Uterus (tissue), 4 donors: Measurements from ENCODE around the gene SACM1L. TPM values are rescaled to one million over a fixed set of nuclear protein-coding genes. Genes with fewer than 3 reads are reported as not detected.

Experiments used
- DNase-seq, 2 donors: peaks; one replicate each; pipeline ENCODE4 v3.0.0-alpha.2; 2019 to 2020
- H3K27ac ChIP-seq, 2 donors: fragments of 200-600 bp; sonication (generic); 1 replicate in 1 of 2; 2 replicates in 1 of 2; pipeline ENCODE4 v1.5.1; 2016 to 2018
- H3K27me3 ChIP-seq, 2 donors: fragments of 200-600 bp; sonication (generic); one replicate each; pipeline ENCODE4 v1.5.1; 2018 to 2019; ENCODE audit warnings: control low read depth in 1 of 2
- H3K36me3 ChIP-seq, 2 donors: fragments of 200-600 bp; sonication (generic); one replicate each; pipeline ENCODE4 v1.5.1; 2019; ENCODE audit warnings: control low read depth in 1 of 2
- H3K4me1 ChIP-seq, 2 donors: fragments of 200-600 bp; sonication (generic); one replicate each; pipeline ENCODE4 v1.5.1; 2018 to 2019; ENCODE audit warnings: control low read depth in 1 of 2
- H3K4me3 ChIP-seq, 2 donors: fragments of 200-600 bp; sonication (generic); 1 replicate in 1 of 2; 2 replicates in 1 of 2; pipeline ENCODE4 v1.5.1; 2018 to 2019; ENCODE audit warnings: mild to moderate bottlenecking in 1 of 2
- H3K9me3 ChIP-seq, 2 donors: fragments of 200-600 bp; sonication (generic); one replicate each; pipeline ENCODE4 v1.5.1; 2019; ENCODE audit warnings: control low read depth in 1 of 2
- POLR2A ChIP-seq, 2 donors: fragments of 450-650 bp; IDR thresholded peaks; one replicate each; pipeline ENCODE4 v1.6.1; 2016; ENCODE audit warnings: antibody characterized with exemption in 2 of 2, mild to moderate bottlenecking in 1 of 2, moderate library complexity in 1 of 2
- intact Hi-C: fragments of 100-400 bp; cut with DNase I; formaldehyde crosslinking; loops from one replicate; pipeline ENCODE4 v1.15.1; 2023; ENCODE audit warnings: low total_unique reads
- small RNA-seq: library from RNA; depleted of rRNA; stranded (forward); fragments of <200 nt; gene quantifications from one replicate; pipeline ENCODE3, GENCODE V24; 2016
- total RNA-seq, 4 donors: library from RNA; depleted of rRNA in 3 of 4; stranded (reverse); fragments of >200 nt in 3 of 4; gene quantifications; one replicate each; pipeline versions ENCODE4 v1.1.0 to v1.2.4, GENCODE V29; 2014 to 2023
- TF ChIP-seq, protein P1 (sequence below), 4 experiments: fragments of 200-600 bp in 2 of 4; fragments of 450-650 bp in 2 of 4; sonication (generic) in 2 of 4; IDR thresholded peaks; one replicate each; pipeline ENCODE4 v1.5.1; 2016 to 2019; ENCODE audit warnings: antibody characterized with exemption in 4 of 4, mild to moderate bottlenecking in 2 of 4, moderate library complexity in 1 of 4
- donor health status: DM: yes; HTN: yes; CAD: no.

Gene SACM1L
- total RNA-seq, 4 donors from 2014 or later = 24.3 to 83.0 (median 68.7) TPM

DNA sequence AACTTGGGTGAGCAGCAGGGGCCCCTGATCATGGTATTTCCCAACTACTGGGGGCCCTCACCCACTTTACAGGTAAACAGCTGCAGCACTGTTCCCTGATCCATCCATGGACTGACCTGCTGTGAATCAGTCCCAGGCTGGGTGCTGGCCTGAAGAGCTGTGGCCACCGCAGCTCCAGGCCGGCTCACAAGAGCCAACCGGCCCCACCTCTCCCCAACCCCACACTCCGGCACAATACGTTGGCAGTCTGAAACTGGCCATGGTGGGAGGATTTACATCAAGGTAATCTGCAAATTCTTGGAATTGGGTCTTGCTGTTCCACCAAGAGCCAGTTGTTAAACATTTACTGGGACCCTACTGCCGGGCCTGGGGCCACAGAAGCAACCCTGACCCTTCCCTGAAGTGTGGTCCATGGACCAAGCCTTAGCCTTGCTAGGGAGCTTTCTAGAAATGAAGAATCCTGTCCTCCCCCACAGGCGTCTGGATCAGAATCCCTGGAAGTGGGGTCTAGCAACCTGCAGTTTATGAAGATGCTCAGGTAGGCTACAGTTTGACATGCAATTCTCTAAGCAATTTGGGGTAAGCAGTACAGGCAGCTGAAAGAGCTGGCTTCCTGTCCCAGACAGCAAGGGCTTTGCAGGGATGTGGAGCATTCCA lies 103.4 kb downstream of the SACM1L start:
- Histone ChIP-seq H3K9me3 (no peaks in the 10 kb centered on the region), H3K4me1 (peaks cover 0 to 7% of the 10 kb centered on the region in 2 donors), H3K27ac (no peak overlapping the region), H3K4me3 (no peak overlapping the region), H3K27me3 (peaks cover 0 to 12% of the 10 kb centered on the region in 2 donors), H3K36me3 (no peaks in the 10 kb centered on the region)
- no peak for DNase-seq
- intact Hi-C loops = no loop called here
- TF ChIP-seq, protein P1, sequence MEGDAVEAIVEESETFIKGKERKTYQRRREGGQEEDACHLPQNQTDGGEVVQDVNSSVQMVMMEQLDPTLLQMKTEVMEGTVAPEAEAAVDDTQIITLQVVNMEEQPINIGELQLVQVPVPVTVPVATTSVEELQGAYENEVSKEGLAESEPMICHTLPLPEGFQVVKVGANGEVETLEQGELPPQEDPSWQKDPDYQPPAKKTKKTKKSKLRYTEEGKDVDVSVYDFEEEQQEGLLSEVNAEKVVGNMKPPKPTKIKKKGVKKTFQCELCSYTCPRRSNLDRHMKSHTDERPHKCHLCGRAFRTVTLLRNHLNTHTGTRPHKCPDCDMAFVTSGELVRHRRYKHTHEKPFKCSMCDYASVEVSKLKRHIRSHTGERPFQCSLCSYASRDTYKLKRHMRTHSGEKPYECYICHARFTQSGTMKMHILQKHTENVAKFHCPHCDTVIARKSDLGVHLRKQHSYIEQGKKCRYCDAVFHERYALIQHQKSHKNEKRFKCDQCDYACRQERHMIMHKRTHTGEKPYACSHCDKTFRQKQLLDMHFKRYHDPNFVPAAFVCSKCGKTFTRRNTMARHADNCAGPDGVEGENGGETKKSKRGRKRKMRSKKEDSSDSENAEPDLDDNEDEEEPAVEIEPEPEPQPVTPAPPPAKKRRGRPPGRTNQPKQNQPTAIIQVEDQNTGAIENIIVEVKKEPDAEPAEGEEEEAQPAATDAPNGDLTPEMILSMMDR (IDR thresholded peaks at IDR 0.05) = no peak
- no peak for TF ChIP-seq POLR2A (IDR thresholded peaks at IDR 0.05)

DNA sequence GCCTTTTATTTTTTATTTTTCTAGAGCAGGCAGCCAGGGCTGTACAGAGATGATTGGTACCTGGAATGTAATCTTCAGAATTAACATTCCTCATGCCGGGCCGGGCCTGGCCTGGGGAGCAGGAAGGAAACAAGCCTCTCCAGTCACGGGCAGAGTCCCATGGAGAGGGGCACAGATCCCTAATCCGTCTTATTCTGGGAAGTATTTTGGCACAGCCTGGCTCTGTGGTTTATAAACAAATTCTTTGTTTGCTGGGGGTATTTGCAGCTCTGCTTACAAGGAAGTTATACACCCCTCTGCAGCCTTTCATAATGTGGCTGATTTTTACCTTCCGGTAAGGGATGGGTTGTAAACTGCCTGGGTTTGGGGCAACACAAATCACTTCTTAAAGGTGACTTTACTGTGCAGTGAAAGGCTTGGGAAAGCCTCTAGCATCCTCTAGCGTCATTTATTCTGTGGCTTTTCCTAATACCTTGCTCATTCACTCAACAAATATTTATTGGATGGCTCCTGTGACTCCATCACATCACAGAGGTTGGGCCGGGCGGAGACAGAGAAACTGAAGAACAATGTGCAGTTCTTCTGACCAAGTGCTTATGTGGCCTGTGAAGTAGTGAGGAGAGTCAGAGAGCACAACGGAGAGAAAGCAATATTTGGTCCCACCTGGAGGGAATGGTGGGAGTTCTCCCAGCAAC lies 104.4 kb downstream of the SACM1L start:
- no peak overlapping the region for H3K27ac ChIP-seq
- H3K27me3 ChIP-seq = peaks cover 0 to 12% of the 10 kb centered on the region in 2 donors
- no peaks in the 10 kb centered on the region for H3K9me3 ChIP-seq

GRCh38 chr3:45794177-45794560 lies 105.0 kb downstream of the SACM1L start:
- Histone ChIP-seq H3K36me3 (no peaks in the 10 kb centered on the region), H3K4me1 (peaks cover 0 to 7% of the 10 kb centered on the region in 2 donors), H3K27me3 (peaks cover 0 to 12% of the 10 kb centered on the region in 2 donors), H3K4me3 (no peak overlapping the region), H3K27ac (no peak overlapping the region), H3K9me3 (no peaks in the 10 kb centered on the region)
- DNase-seq = no peak
- intact Hi-C loops = no loop called here
- TF ChIP-seq, protein P1 (IDR thresholded peaks at IDR 0.05) = no peak
- TF ChIP-seq POLR2A (IDR thresholded peaks at IDR 0.05) = no peak

More for the DNA sequence above, 104.4 kb downstream of the SACM1L start:
- Histone ChIP-seq H3K4me3 (no peak overlapping the region), H3K36me3 (no peaks in the 10 kb centered on the region), H3K4me1 (peaks cover 0 to 7% of the 10 kb centered on the region in 2 donors)
- intact Hi-C loops = no loop called here
- TF ChIP-seq, protein P1 (IDR thresholded peaks at IDR 0.05) = no peak
- no peak for TF ChIP-seq POLR2A (IDR thresholded peaks at IDR 0.05)
- no peak for DNase-seq

GRCh38 chr3:45794660-45795059 lies 105.5 kb downstream of the SACM1L start:
- intact Hi-C loops = no loop called here
- Histone ChIP-seq H3K36me3 (no peaks in the 10 kb centered on the region), H3K4me3 (no peak overlapping the region), H3K4me1 (peaks cover 0 to 7% of the 10 kb centered on the region in 2 donors), H3K27me3 (peaks cover 0 to 12% of the 10 kb centered on the region in 2 donors), H3K27ac (no peak overlapping the region), H3K9me3 (no peaks in the 10 kb centered on the region)
- DNase-seq = no peak
- TF ChIP-seq, protein P1 (IDR thresholded peaks at IDR 0.05) = no peak
- TF ChIP-seq POLR2A (IDR thresholded peaks at IDR 0.05) = no peak

Small RNA genes within 50 kb of the gene (small RNA-seq; reads per million reads assigned to genes)
- not detected for gene RN7SL145P

Other genes with a start within 250 kb of the SACM1L start
- 10 to 100 TPM in 2 of 4 donors, 1 to 10 TPM in 2; 7.9 to 34.6 (median 15.7) TPM for gene LIMD1, start 94.6 kb upstream of the SACM1L start, total RNA-seq
- gene SLC6A20, start 107.1 kb downstream of the SACM1L start, total RNA-seq = 1 to 10 TPM in 1 of 4 donors, not detected in 3; 2.6 TPM
- gene LZTFL1, start 152.7 kb downstream of the SACM1L start, total RNA-seq = 10 to 100 TPM; 13.8 to 44.5 (median 21.0) TPM
- under 1 TPM in 1 of 4 donors, not detected in 3; 0.14 TPM for gene CCR9, start 197.1 kb downstream of the SACM1L start, total RNA-seq